ENCODE measurements around the gene ACTN4. TPM values are rescaled to one million over a fixed set of nuclear protein-coding genes. Genes with fewer than 3 reads are reported as not detected.

ACTN4 gene
- total RNA-seq, 2 experiments from 2014 or later = 86.8 to 178 TPM

GRCh38 chr19:38682195-38682867 lies 34.9 kb downstream of the ACTN4 start:
- DNase-seq (ENCODE audit: low spot score) = no peak
- no peak for TF ChIP-seq EZH2phosphoT487 (IDR thresholded peaks at IDR 0.05; ENCODE audit: borderline replicate concordance, low read depth, low read length)
- no peak for TF ChIP-seq CTCF (conservative IDR thresholded peaks at IDR 0.05; ENCODE audit: low read length)
- Histone ChIP-seq H3K9me3 (ENCODE audit: low read length) (no peaks in the 10 kb centered on the region), H3K4me3 (ENCODE audit: low read depth, low read length, poor library complexity, severe bottlenecking) (no peak overlapping the region), H3K4me2 (ENCODE audit: low read length) (no peak overlapping the region), H3K4me1 (ENCODE audit: insufficient read depth, low read length, poor library complexity, severe bottlenecking) (peaks cover 10% of the 10 kb centered on the region), H4K20me1 (ENCODE audit: insufficient read depth, low read length) (no peaks in the 10 kb centered on the region), H3K36me3 (ENCODE audit: insufficient read depth, low read length) (peaks cover 11% of the 10 kb centered on the region), H3K27ac (ENCODE audit: low read depth, low read length, poor library complexity, severe bottlenecking) (no peak overlapping the region), H2AFZ (ENCODE audit: low read length) (no peak overlapping the region), H3K9me2 (ENCODE audit: insufficient read depth, low read length) (no peaks in the 10 kb centered on the region), H3K79me2 (ENCODE audit: insufficient read depth, low read depth, low read length) (peaks cover 23% of the 10 kb centered on the region; the same call in 1 of the 2 replicates)
- CTCF ChIA-PET (ENCODE audit: unreplicated experiment) = no interaction called here
- POLR2A ChIA-PET = no interaction called here
- intact Hi-C loops (cut with micrococcal nuclease; ENCODE audit: unreplicated experiment) = no loop called here
- no TSS peak for BruUV-seq (replicated peaks)

DNA sequence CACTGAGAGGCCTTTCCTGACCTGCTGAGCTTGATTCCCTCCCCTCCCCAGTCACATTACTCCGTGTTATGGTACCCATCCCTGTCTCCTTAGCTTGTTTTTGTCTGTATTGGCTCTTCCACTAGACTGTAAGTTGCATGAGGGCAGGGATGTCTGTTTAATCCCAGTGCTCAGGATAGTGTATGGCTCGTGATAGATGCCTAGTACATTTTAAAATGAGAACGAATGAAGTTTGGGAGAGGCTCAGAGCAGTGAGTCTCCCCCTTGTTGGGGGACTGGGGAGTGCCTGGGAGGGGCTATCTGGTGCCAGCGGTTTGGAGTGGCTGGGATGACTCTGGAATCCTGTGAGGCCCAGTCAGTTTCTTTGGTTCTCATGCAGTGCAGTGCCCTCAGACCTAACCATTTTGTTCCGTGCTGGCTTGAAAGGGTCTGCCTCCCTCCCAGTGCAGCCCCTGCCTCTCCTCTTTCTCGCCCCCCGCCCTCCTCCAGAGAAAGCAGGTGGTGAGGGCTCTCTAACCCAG lies 35.5 kb downstream of the ACTN4 start:
- ChIA-PET CTCF (ENCODE audit: unreplicated experiment) (no interaction called here), POLR2A (no interaction called here)
- H3K27ac ChIP-seq (ENCODE audit: low read depth, low read length, poor library complexity, severe bottlenecking) = no peak overlapping the region
- BruUV-seq (replicated peaks) = no TSS peak
- TF ChIP-seq CTCF (conservative IDR thresholded peaks at IDR 0.05; ENCODE audit: low read length) (no peak), EZH2phosphoT487 (IDR thresholded peaks at IDR 0.05; ENCODE audit: borderline replicate concordance, low read depth, low read length) (no peak)
- peaks cover 28% of the 10 kb centered on the region; the same call in 1 of the 2 replicates for H3K79me2 ChIP-seq (ENCODE audit: insufficient read depth, low read depth, low read length)
- H3K9me3 ChIP-seq (ENCODE audit: low read length) = no peaks in the 10 kb centered on the region
- no peak for DNase-seq (ENCODE audit: low spot score)
- H2AFZ ChIP-seq (ENCODE audit: low read length) = no peak overlapping the region
- no peaks in the 10 kb centered on the region for H3K9me2 ChIP-seq (ENCODE audit: insufficient read depth, low read length)
- intact Hi-C loops (cut with micrococcal nuclease; ENCODE audit: unreplicated experiment) = no loop called here
- H3K4me3 ChIP-seq (ENCODE audit: low read depth, low read length, poor library complexity, severe bottlenecking) = no peak overlapping the region
- no peaks in the 10 kb centered on the region for H4K20me1 ChIP-seq (ENCODE audit: insufficient read depth, low read length)
- H3K36me3 ChIP-seq (ENCODE audit: insufficient read depth, low read length) = peaks cover 9% of the 10 kb centered on the region
- no peak overlapping the region for H3K4me2 ChIP-seq (ENCODE audit: low read length)
- H3K4me1 ChIP-seq (ENCODE audit: insufficient read depth, low read length, poor library complexity, severe bottlenecking) = peaks cover 10% of the 10 kb centered on the region

DNA sequence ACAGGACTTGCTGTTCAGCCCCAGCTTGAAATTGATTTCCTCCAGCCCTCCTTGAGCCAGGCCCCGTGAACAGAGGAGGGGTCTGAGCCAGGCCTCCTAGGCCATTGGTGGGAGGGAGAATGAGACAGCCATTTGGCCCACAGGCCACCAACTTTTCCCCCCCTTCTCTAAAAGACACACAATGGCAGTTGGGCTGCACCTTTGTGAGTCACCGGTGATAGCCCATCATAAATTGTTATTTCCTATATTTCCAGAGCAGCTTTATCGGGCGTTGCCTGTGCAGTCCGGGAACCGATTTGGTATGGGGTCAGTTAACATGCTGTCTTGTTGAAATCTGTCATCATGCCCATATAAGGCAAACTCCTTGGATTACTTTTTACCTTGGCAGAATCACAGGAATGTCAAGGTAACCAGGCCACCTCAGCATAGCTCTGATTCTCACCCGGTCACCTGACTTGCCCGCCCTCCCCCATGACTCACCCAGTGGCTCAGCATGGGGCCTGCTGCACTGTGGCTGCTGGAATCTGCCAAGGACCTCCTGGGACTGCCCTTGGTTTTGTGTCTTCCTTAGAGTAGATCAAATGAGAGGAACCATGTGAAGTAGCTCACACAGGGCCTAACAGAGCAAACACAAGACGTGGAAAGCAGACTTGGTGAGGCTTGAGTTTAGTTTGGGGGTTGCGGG lies 36.1 kb downstream of the ACTN4 start:
- no peaks in the 10 kb centered on the region for H3K9me3 ChIP-seq (ENCODE audit: low read length)
- TF ChIP-seq CTCF (conservative IDR thresholded peaks at IDR 0.05; ENCODE audit: low read length) (no peak), EZH2phosphoT487 (IDR thresholded peaks at IDR 0.05; ENCODE audit: borderline replicate concordance, low read depth, low read length) (no peak)
- peaks cover 9% of the 10 kb centered on the region for H3K36me3 ChIP-seq (ENCODE audit: insufficient read depth, low read length)
- H3K4me1 ChIP-seq (ENCODE audit: insufficient read depth, low read length, poor library complexity, severe bottlenecking) = peaks cover 12% of the 10 kb centered on the region
- ChIA-PET CTCF (ENCODE audit: unreplicated experiment) (no interaction called here), POLR2A (no interaction called here)
- BruUV-seq (replicated peaks) = no TSS peak
- peaks cover 30% of the 10 kb centered on the region; the same call in 1 of the 2 replicates for H3K79me2 ChIP-seq (ENCODE audit: insufficient read depth, low read depth, low read length)
- no peak overlapping the region for H3K4me3 ChIP-seq (ENCODE audit: low read depth, low read length, poor library complexity, severe bottlenecking)
- H3K4me2 ChIP-seq (ENCODE audit: low read length) = no peak overlapping the region
- intact Hi-C loops (cut with micrococcal nuclease; ENCODE audit: unreplicated experiment) = no loop called here
- DNase-seq (ENCODE audit: low spot score) = no peak
- no peak overlapping the region for H2AFZ ChIP-seq (ENCODE audit: low read length)
- 0 out of 2 replicates have a peak, but pooled peaks cover 1% of the 10 kb centered on the region for H4K20me1 ChIP-seq (ENCODE audit: insufficient read depth, low read length)
- H3K27ac ChIP-seq (ENCODE audit: low read depth, low read length, poor library complexity, severe bottlenecking) = no peak overlapping the region
- H3K9me2 ChIP-seq (ENCODE audit: insufficient read depth, low read length) = no peaks in the 10 kb centered on the region
